Measurements from ENCODE around the gene COL19A1.
"Not testable (repeated sequence)": the region's sequence is repeated elsewhere in the genome, so short reads cannot be mapped to it uniquely, and the experiment has no call there.

The COL19A1 gene

GRCh38 chr6:69894578-69895347, 28.4 kb downstream of the COL19A1 start:
- DNase-seq (ENCODE audit: insufficient read length, low spot score) (no peak), FAIRE-seq (peak; percentile 86)

- no peak for DNase-seq (ENCODE audit: insufficient read length, low spot score)
Measured at GRCh38 chr6:69895396-69895795, 29.0 kb downstream of the COL19A1 start.

GRCh38 chr6:69900869-69901268, 34.5 kb downstream of the COL19A1 start:
- no peak for FAIRE-seq
- DNase-seq (ENCODE audit: insufficient read length, low spot score) = no peak

More at GRCh38 chr6:69895396-69895795, 29.0 kb downstream of the COL19A1 start:
- FAIRE-seq = no peak

GRCh38 chr6:69901361-69901760, 35.0 kb downstream of the COL19A1 start:
- no peak for DNase-seq (ENCODE audit: insufficient read length, low spot score)
- FAIRE-seq = no peak

- DNase-seq (ENCODE audit: insufficient read length, low spot score) (no peak), FAIRE-seq (peak; percentile 56)
Measured at GRCh38 chr6:69907981-69908498, 41.7 kb downstream of the COL19A1 start.

- peak; percentile 76 for FAIRE-seq
Measured at GRCh38 chr6:69913361-69913760, 47.0 kb downstream of the COL19A1 start.

GRCh38 chr6:69914015-69914485, 47.7 kb downstream of the COL19A1 start:
- FAIRE-seq = peak; percentile 82
- DNase-seq (ENCODE audit: insufficient read length, low spot score) = no peak

More at GRCh38 chr6:69913361-69913760, 47.0 kb downstream of the COL19A1 start:
- no peak for DNase-seq (ENCODE audit: insufficient read length, low spot score)

- DNase-seq (ENCODE audit: insufficient read length, low spot score) (no peak), FAIRE-seq (no peak)
Measured at GRCh38 chr6:69915346-69915745, 49.0 kb downstream of the COL19A1 start.

- FAIRE-seq (peak; percentile 64), DNase-seq (ENCODE audit: insufficient read length, low spot score) (no peak)
Measured at GRCh38 chr6:69917834-69918233, 51.5 kb downstream of the COL19A1 start.

GRCh38 chr6:69918813-69919475, 52.6 kb downstream of the COL19A1 start:
- no peak for FAIRE-seq

GRCh38 chr6:69921066-69921465, 54.7 kb downstream of the COL19A1 start:
- FAIRE-seq; DNase-seq (ENCODE audit: insufficient read length, low spot score): not testable (repeated sequence)

More at GRCh38 chr6:69918813-69919475, 52.6 kb downstream of the COL19A1 start:
- DNase-seq (ENCODE audit: insufficient read length, low spot score) = no peak

- not testable (repeated sequence) for DNase-seq (ENCODE audit: insufficient read length, low spot score); FAIRE-seq
Measured at GRCh38 chr6:69921611-69922010, 55.3 kb downstream of the COL19A1 start.

- FAIRE-seq = peak; percentile 14
- no peak for DNase-seq (ENCODE audit: insufficient read length, low spot score)
Measured at GRCh38 chr6:69926745-69927144, 60.4 kb downstream of the COL19A1 start.

GRCh38 chr6:69933239-69933638, 66.9 kb downstream of the COL19A1 start:
- DNase-seq (ENCODE audit: insufficient read length, low spot score) = no peak
- FAIRE-seq = peak; percentile 33

GRCh38 chr6:69935079-69935478, 68.7 kb downstream of the COL19A1 start:
- FAIRE-seq (peak; percentile 70), DNase-seq (ENCODE audit: insufficient read length, low spot score) (no peak)

- DNase-seq (ENCODE audit: insufficient read length, low spot score) = no peak
- FAIRE-seq = peak; percentile 48
Measured at GRCh38 chr6:69936674-69937363, 70.5 kb downstream of the COL19A1 start.

- no peak for DNase-seq (ENCODE audit: insufficient read length, low spot score)
- no peak for FAIRE-seq
Measured at GRCh38 chr6:69937402-69938136, 71.2 kb downstream of the COL19A1 start.

- DNase-seq (ENCODE audit: insufficient read length, low spot score) (no peak), FAIRE-seq (no peak)
Measured at GRCh38 chr6:69942485-69942884, 76.1 kb downstream of the COL19A1 start.

GRCh38 chr6:69945192-69945591, 78.8 kb downstream of the COL19A1 start:
- FAIRE-seq (no peak), DNase-seq (ENCODE audit: insufficient read length, low spot score) (no peak)

GRCh38 chr6:69948479-69949114, 82.2 kb downstream of the COL19A1 start:
- FAIRE-seq = no peak
- DNase-seq (ENCODE audit: insufficient read length, low spot score) = no peak

Data from GM19239 (cell line).